ENCODE measurements around the gene ZBTB40. TPM values are rescaled to one million over a fixed set of nuclear protein-coding genes. Genes with fewer than 3 reads are reported as not detected.

Gene ZBTB40
- total RNA-seq, 1 experiment from 2014 or later = 16.3 TPM

GRCh38 chr1:22547818-22548462 is 96.3 kb downstream of the ZBTB40 start:
- H2BK20ac ChIP-seq (ENCODE audit: low read depth, low read length, poor library complexity, severe bottlenecking) = no peak overlapping the region
- no peak overlapping the region for H3K56ac ChIP-seq (ENCODE audit: insufficient read length, low read depth, low read length)
- H2BK5ac ChIP-seq (ENCODE audit: insufficient read length, low read length) = no peak overlapping the region
- no peaks in the 10 kb centered on the region for H3K79me1 ChIP-seq (ENCODE audit: insufficient read depth, low read depth, low read length, poor library complexity, severe bottlenecking)
- H3K9me3 ChIP-seq (ENCODE audit: control insufficient read depth, low read depth, low read length) = no peaks in the 10 kb centered on the region
- peaks cover 2% of the 10 kb centered on the region for H4K20me1 ChIP-seq (ENCODE audit: control insufficient read depth, insufficient read depth, insufficient read length)
- TF ChIP-seq CTCF (conservative IDR thresholded peaks at IDR 0.05) = no peak
- H4K91ac ChIP-seq (ENCODE audit: insufficient read length, low read depth, low read length) = no peak overlapping the region
- no CpG with 5 or more reads among the region's 12 CpGs for WGBS (ENCODE audit: extremely low coverage, insufficient read length, low lambda C conversion rate)
- no peak overlapping the region for H3K4me2 ChIP-seq (ENCODE audit: insufficient read depth, insufficient read length, low read length)
- H2BK15ac ChIP-seq (ENCODE audit: low read depth, low read length) = no peak overlapping the region
- H3K27me3 ChIP-seq (ENCODE audit: insufficient read depth, low read length) = no peaks in the 10 kb centered on the region
- no peaks in the 10 kb centered on the region for H3K9me3 Mint-ChIP-seq
- no peak overlapping the region for H3K23ac ChIP-seq (ENCODE audit: insufficient read length, low read depth, low read length)
- no peak overlapping the region for H3K27ac Mint-ChIP-seq
- H3K4me1 Mint-ChIP-seq = peaks cover 6 to 42% of the 10 kb centered on the region in 2 experiments; a peak in 3 of 4 replicates
- no peak for DNase-seq
- H3K4me1 ChIP-seq (ENCODE audit: insufficient read depth, low read length) = no peaks in the 10 kb centered on the region
- H2AK5ac ChIP-seq (ENCODE audit: insufficient read length, low read length) = no peak overlapping the region
- no peak overlapping the region for H4K8ac ChIP-seq (replicated peaks; ENCODE audit: insufficient read length, low read depth, low read length)
- H2BK12ac ChIP-seq (ENCODE audit: insufficient read length, low read depth, low read length) = no peak overlapping the region
- no peak overlapping the region for H3T11ph ChIP-seq (ENCODE audit: low read length)
- H3K18ac ChIP-seq (ENCODE audit: insufficient read length, low read depth, low read length) = no peak overlapping the region
- H3K36me3 Mint-ChIP-seq (ENCODE audit: insufficient read depth in 1 of 3, low read depth in 3 of 3) = no peaks in the 10 kb centered on the region; a peak in 1 of 7 replicates
- H3K9ac ChIP-seq (ENCODE audit: extremely low read depth, insufficient read length, low read length) = no peak overlapping the region
- no peak overlapping the region for H2BK120ac ChIP-seq (ENCODE audit: low read depth, low read length, poor library complexity, severe bottlenecking)
- H4K5ac ChIP-seq (ENCODE audit: insufficient read length, low read depth, low read length) = no peak overlapping the region
- no peak overlapping the region for H3K4me3 Mint-ChIP-seq
- no peak overlapping the region for H3K4ac ChIP-seq (ENCODE audit: low read depth, low read length)
- H2AFZ ChIP-seq (ENCODE audit: low read length) = no peak overlapping the region
- H3K27ac ChIP-seq (ENCODE audit: insufficient read length, low read depth, low read length) = no peak overlapping the region
- H3K79me2 ChIP-seq (ENCODE audit: insufficient read depth, low read length) = no peaks in the 10 kb centered on the region
- H3K27me3 Mint-ChIP-seq (ENCODE audit: low read depth) = peaks cover 21% of the 10 kb centered on the region
- H3K14ac ChIP-seq (ENCODE audit: insufficient read depth, low read length) = no peak overlapping the region
- H3K23me2 ChIP-seq (ENCODE audit: insufficient read length, low read depth, low read length, poor library complexity, severe bottlenecking) = no peaks in the 10 kb centered on the region
